Measurements from ENCODE around the gene LAMTOR2. TPM values are rescaled to one million over a fixed set of nuclear protein-coding genes. Genes with fewer than 3 reads are reported as not detected.

LAMTOR2 gene
- total and polyA plus RNA-seq, 9 of the 15 experiments (the other 6 are each of a cell fraction or from before 2014, with no cell fraction given) = 39.0 to 161 (median 74.6) TPM

DNA sequence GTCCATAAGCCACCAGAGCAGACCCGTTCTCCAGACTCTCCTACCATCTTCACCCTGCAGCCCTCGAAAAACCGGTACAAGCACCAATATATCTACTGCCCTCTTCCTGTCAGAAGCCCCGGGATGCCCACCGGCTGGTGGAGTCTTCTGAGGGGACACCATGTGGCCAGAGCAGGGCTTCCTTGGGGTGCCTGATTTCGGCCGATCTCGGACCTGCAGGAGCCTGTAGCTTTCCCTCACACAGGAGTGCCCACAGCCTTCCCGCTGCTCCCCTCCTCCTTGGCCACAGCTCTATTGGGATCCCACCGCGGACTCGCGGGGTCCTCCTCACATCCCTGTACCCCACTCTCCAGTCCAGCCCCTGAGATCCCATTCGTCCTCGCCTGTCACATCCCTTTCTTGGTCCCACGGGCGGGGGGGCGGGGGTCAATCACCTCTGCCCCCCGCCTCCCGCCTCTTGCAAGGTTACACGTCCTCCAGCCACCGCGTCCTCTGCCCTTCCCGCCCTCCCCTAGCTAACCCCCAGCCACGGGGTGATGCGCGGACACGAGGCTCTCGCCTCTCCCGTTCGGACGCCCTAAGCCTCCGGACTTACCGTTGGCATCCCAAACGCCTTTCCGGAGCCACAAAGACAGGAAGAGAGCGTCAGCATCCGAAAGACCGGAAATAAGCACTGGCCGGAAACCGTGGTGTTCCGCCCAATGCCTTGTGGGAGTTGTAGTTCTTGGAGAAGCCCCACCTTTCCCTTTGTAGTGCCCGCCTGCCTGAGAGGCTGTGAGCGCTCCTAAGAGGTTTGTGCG lies 34.1 kb upstream of the LAMTOR2 start, which contains the start of gene SSR2 (continued):
- TF ChIP-seq E2F8 (IDR thresholded peaks at IDR 0.05; ENCODE audit: low read depth, partially characterized antibody) = peak; percentile 61
- TF ChIP-seq SLC30A9 (CRISPR knock-in tag; IDR thresholded peaks at IDR 0.05) = no peak
- TF ChIP-seq TEAD1 (CRISPR knock-in tag; IDR thresholded peaks at IDR 0.05) = 0 out of 4 replicates have a peak, but pooled peaks of 1 of the 2 experiments have one; percentile 23
- no peak for TF ChIP-seq U2AF2 (optimal IDR thresholded peaks at IDR 0.05; ENCODE audit: low read depth, low read length)
- TF ChIP-seq, protein P1, sequence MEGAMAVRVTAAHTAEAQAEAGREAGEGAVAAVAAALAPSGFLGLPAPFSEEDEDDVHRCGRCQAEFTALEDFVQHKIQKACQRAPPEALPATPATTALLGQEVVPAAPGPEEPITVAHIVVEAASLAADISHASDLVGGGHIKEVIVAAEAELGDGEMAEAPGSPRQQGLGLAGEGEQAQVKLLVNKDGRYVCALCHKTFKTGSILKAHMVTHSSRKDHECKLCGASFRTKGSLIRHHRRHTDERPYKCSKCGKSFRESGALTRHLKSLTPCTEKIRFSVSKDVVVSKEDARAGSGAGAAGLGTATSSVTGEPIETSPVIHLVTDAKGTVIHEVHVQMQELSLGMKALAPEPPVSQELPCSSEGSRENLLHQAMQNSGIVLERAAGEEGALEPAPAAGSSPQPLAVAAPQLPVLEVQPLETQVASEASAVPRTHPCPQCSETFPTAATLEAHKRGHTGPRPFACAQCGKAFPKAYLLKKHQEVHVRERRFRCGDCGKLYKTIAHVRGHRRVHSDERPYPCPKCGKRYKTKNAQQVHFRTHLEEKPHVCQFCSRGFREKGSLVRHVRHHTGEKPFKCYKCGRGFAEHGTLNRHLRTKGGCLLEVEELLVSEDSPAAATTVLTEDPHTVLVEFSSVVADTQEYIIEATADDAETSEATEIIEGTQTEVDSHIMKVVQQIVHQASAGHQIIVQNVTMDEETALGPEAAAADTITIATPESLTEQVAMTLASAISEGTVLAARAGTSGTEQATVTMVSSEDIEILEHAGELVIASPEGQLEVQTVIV (CRISPR knock-in tag; IDR thresholded peaks at IDR 0.05; ENCODE audit: borderline replicate concordance) = no peak
- no peak for TF ChIP-seq ZNF217 (CRISPR knock-in tag; IDR thresholded peaks at IDR 0.05)
- TF ChIP-seq FIP1L1 (IDR thresholded peaks at IDR 0.05; ENCODE audit: low read depth, low read length, poor library complexity, severe bottlenecking) = no peak
- no peak for TF ChIP-seq SMAD2 (IDR thresholded peaks at IDR 0.05; ENCODE audit: low read depth, low read length)
- TF ChIP-seq TFE3 (CRISPR knock-in tag; IDR thresholded peaks at IDR 0.05) = no peak
- no peak for TF ChIP-seq ZNF778 (CRISPR knock-in tag; IDR thresholded peaks at IDR 0.05)
